LNCAP (cell line): ENCODE results near the gene GNE.

Experiments
- CTCF ChIP-seq: fragments of 450-650 bp; IDR thresholded peaks from 2 replicates; pipeline ENCODE4 v1.5.1; 2017; ENCODE audit warnings: mild to moderate bottlenecking

GNE gene

GRCh38 chr9:36177571-36177970 lies 80.7 kb downstream of the GNE start:
- no peak for TF ChIP-seq CTCF

GRCh38 chr9:36174731-36175130 lies 83.5 kb downstream of the GNE start:
- no peak for TF ChIP-seq CTCF

GRCh38 chr9:36174271-36174670 lies 84.0 kb downstream of the GNE start:
- TF ChIP-seq CTCF = no peak

DNA sequence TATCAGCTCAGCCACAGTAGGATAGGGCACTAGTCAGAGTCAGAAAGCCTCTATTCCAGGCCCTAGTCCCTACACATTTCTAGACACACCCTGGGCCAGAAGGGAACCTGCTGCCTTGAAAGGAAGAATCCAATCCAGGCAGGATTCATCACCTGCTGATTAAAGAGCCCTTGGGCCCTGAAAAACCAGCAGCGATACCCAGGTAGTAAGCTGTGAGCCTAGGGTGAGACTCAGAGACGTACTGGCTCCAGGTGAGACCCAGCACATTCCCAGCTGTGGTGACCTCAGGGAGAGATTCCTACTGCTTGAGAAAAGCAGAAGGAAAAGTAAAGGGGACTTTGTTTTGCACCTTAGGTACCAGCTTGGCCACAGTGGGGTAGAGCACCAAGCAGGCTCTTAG lies 84.4 kb downstream of the GNE start:
- no peak for TF ChIP-seq CTCF

- no peak for TF ChIP-seq CTCF
These were observed 87.7 kb downstream of the GNE start for GRCh38 chr9:36170531-36170930.

- TF ChIP-seq CTCF = no peak
These were observed 88.5 kb downstream of the GNE start for GRCh38 chr9:36169708-36170107.

- no peak for TF ChIP-seq CTCF
These were observed 89.1 kb downstream of the GNE start, which contains the start of gene CCIN for GRCh38 chr9:36169166-36169565. TSS of gene CCIN (plus strand) at chr9:36169388. CDS start at chr9:36169503, 115 bp downstream.
